ENCODE data around the gene APMAP. TPM values are rescaled to one million over a fixed set of nuclear protein-coding genes. Genes with fewer than 3 reads are reported as not detected.

The APMAP gene
- total and polyA plus RNA-seq, 5 experiments from 2014 or later: 46.0 to 234 (median 74.5) TPM

DNA sequence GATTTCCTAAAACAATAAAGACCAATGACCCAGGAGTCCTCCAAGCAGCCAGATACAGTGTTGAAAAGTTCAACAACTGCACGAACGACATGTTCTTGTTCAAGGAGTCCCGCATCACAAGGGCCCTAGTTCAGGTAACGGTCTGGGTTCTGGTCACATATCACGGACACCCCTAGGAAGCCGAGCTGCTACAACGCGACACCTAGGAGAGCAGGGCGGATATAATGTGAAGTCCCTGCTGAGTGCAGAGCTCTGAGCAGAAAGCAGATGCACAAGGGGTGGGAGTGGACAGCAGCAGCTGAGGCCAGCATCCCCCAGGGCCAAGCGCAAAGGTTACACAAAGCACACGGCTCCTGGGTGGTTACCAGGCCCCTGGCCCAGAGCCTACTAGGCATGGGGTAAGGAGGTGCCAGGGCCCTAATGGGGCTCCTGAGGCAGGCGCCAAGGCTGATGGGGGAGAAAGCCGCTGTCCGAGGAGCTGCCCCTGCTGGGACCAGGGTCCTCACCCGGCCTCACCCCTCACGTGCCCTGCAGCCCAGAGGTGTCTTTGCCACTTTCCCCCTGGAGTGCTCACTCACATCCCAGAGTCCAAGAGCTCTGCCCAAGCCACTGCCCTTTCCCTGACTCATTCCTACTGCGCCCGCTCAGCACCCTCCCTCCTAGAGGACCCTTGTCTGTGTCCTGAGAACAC lies 35.1 kb downstream of the APMAP start:
- Mint-ChIP-seq H3K36me3 (peaks cover 0 to 33% (median 2%) of the 10 kb centered on the region in 3 donors), H3K27me3 (no peaks in the 10 kb centered on the region), H3K4me1 (peaks cover 10 to 57% (median 20%) of the 10 kb centered on the region in 4 donors), H3K9me3 (no peaks in the 10 kb centered on the region), H3K4me3 (peak overlapping the region in 1 of 10 donors; percentile 22), H3K27ac (peak overlapping the region in 5 of 10 donors; percentile 27 to 96 (median 75))
- DNase-seq (no peak), ATAC-seq (no peak)
- POLR2A ChIA-PET: no interaction called here

DNA sequence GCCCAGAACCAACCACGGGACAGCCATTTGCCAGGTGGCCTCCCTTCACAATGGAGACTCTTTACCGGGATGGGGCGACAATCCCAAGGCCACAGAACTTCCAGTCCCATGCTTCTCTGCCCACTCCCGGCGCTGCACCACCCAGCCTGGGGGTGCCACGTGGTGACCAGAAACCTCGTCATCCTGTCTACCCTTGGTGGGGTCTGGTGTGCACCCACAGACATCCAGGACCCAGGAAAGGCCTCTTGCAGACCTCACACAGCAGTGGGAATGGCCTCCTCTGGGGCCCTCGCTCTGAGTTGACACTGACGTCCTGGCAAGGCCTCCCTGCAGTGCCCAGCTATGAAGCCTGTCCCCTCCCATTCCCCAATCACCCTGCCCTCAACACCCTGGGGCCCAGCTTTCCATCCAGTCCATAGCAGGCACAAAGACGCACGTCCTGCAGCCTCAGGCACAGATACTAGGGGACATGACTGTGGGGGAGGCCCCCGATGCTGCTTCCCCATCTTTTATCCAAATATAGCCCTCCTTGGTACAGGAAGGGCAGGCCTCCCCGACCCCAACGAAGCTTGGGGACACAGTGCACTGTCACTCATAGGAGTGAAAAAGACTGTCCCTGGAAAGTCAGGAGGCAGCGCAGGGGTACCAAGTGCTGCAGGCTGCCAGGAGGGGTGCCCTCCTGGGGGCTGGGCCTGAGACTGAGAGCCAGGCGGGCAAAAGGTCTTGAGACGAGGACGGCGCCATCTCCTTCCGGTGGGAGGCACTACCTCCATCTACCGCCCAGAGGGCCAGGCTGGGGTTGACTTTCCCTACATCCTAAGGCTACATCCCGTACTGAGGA lies 36.3 kb downstream of the APMAP start:
- peaks cover 7 to 57% (median 23%) of the 10 kb centered on the region in 4 donors for H3K4me1 Mint-ChIP-seq
- POLR2A ChIA-PET: interaction anchor here (0.8 kb wide), 1 partner anchor 109 kb away, joined by 3 read pairs; no protein-coding TSS in a partner anchor

DNA sequence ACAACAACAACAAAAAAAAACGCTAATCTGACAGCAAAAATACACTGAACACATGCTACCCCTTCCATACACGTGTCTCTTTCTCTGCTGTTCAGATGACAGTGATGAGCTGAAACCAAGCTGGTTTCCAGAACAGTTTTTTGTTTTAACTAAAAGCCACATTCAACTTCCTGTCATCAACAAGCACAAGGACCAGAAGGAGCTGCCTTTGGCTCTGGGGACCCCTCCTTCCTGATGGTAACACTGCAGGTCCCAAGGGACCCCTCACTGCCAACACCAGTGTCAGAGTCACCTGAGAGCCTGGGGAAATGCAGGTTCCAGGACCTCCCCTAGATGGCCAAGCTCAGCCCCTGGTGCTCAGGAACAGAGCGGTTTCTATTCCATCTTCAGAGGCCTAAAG lies 37.5 kb downstream of the APMAP start:
- peak; percentile 56 to 77 for ATAC-seq
- POLR2A ChIA-PET: interaction anchor here (0.6 to 0.8 kb wide), 2 partner anchors 110 to 353 kb away, joined by 3 read pairs; no protein-coding TSS in a partner anchor
- DNase-seq: peak in 5 of 10 donors; percentile 3 to 58 (median 42)
- Mint-ChIP-seq H3K36me3 (peaks cover 0 to 14% (median 0%) of the 10 kb centered on the region in 3 donors), H3K4me1 (peaks cover 7 to 50% (median 21%) of the 10 kb centered on the region in 4 donors), H3K4me3 (peak overlapping the region in 4 of 10 donors; percentile 24 to 64 (median 46)), H3K9me3 (no peaks in the 10 kb centered on the region), H3K27ac (peak overlapping the region; percentile 2 to 92 (median 72)), H3K27me3 (no peaks in the 10 kb centered on the region)

More for the DNA sequence above, 36.3 kb downstream of the APMAP start:
- H3K27ac Mint-ChIP-seq: peak overlapping the region in 7 of 10 donors; percentile 25 to 92 (median 78)
- peak overlapping the region in 1 of 10 donors; percentile 33 for H3K4me3 Mint-ChIP-seq
- no peaks in the 10 kb centered on the region for H3K9me3 Mint-ChIP-seq
- no peak for DNase-seq
- no peak for ATAC-seq
- no peaks in the 10 kb centered on the region for H3K27me3 Mint-ChIP-seq
- peaks cover 0 to 20% (median 0%) of the 10 kb centered on the region in 3 donors for H3K36me3 Mint-ChIP-seq

DNA sequence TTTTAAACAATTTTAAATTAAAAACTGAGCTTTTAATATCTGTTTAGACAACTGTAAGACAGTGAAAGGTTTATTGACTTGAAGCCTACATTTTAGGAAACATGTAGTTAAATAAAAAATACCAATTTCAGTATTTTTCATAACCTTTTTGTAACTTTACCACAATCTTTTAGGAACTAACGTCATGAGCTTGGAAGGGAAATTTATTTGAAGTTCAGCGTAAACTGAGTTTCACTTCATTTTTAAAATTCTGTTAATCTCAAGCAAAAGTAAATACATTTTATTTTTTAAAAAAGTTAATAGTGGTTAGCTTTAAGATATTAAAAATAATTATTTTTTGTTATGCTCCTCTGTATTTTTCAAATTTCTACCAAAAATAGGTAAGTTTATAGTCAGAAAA lies 38.0 kb downstream of the APMAP start:
- H3K36me3 Mint-ChIP-seq: peaks cover 0 to 14% (median 0%) of the 10 kb centered on the region in 3 donors
- H3K9me3 Mint-ChIP-seq: no peaks in the 10 kb centered on the region
- peak overlapping the region in 8 of 10 donors; percentile 2 to 94 (median 72) for H3K27ac Mint-ChIP-seq
- DNase-seq: no peak
- no peaks in the 10 kb centered on the region for H3K27me3 Mint-ChIP-seq
- peak overlapping the region in 4 of 10 donors; percentile 24 to 64 (median 46) for H3K4me3 Mint-ChIP-seq
- POLR2A ChIA-PET: interaction anchor here (0.6 kb wide), 1 partner anchor 353 kb away, joined by 3 read pairs; no protein-coding TSS in a partner anchor
- ATAC-seq: no peak
- H3K4me1 Mint-ChIP-seq: peaks cover 7 to 50% (median 25%) of the 10 kb centered on the region in 4 donors

DNA sequence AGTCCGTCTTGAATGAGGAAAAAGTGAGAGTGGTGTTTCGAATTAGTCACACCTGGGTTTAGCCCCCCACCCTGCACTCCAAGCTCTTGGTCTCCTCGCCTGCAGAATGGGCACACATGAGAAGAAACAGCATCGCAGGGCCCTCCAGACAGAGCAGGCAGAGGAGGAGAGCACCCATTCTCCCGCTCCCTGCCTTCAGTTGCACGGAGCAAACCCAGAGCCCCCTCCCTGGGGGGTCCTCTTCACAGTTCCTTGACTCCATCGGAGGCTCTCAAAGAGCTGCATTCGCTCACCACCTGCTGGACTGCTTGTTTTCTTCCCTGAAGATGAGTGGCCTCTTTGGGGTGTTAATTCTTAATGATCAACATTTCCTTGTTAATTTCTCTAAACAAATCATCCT lies 38.4 kb downstream of the APMAP start:
- H3K27ac Mint-ChIP-seq: peak overlapping the region in 7 of 10 donors; percentile 11 to 94 (median 53)
- H3K36me3 Mint-ChIP-seq: peaks cover 0 to 12% (median 0%) of the 10 kb centered on the region in 3 donors
- no peaks in the 10 kb centered on the region for H3K27me3 Mint-ChIP-seq
- H3K4me3 Mint-ChIP-seq: peak overlapping the region in 2 of 10 donors; percentile 64 to 83
- H3K9me3 Mint-ChIP-seq: no peaks in the 10 kb centered on the region
- ATAC-seq (no peak), DNase-seq (no peak)
- H3K4me1 Mint-ChIP-seq: peaks cover 10 to 54% (median 29%) of the 10 kb centered on the region in 4 donors
- POLR2A ChIA-PET: no interaction called here

DNA sequence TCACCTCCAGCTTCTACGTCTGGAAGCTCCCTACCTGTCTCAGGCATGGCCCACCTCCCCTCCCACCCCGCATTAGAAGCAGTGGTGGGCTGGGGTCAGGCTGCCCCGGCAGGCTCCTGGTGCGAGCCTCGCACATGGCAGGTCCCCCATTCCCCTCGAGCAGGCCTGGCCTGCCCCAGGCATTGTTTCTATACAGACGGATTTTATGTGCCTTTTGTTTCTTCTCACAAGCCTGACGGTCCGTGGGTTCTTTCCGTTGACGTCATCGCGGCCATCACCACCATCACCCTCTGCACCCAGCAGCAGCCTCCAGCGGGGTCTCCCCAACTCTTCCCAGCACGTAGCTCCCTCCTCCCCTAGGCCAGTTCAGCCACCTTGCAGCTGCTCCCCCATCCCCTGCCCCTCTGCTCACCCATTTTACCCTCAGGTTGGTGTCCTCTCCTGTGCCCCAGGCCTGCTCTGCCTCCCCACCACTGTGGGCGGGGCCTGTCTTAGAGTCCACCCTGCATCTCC lies 38.9 kb downstream of the APMAP start:
- H3K27ac Mint-ChIP-seq: peak overlapping the region in 6 of 10 donors; percentile 11 to 94 (median 79)
- peak overlapping the region in 3 of 10 donors; percentile 22 to 83 (median 64) for H3K4me3 Mint-ChIP-seq
- peaks cover 0 to 2% (median 0%) of the 10 kb centered on the region in 9 donors for H3K9me3 Mint-ChIP-seq
- H3K36me3 Mint-ChIP-seq: peaks cover 0 to 9% (median 0%) of the 10 kb centered on the region in 3 donors
- H3K27me3 Mint-ChIP-seq: no peaks in the 10 kb centered on the region
- ATAC-seq: no peak
- peaks cover 11 to 59% (median 34%) of the 10 kb centered on the region in 4 donors for H3K4me1 Mint-ChIP-seq
- DNase-seq: no peak
- POLR2A ChIA-PET: interaction anchor here (0.6 kb wide), 1 partner anchor 83 kb away, joined by 4 read pairs; no protein-coding TSS in a partner anchor

DNA sequence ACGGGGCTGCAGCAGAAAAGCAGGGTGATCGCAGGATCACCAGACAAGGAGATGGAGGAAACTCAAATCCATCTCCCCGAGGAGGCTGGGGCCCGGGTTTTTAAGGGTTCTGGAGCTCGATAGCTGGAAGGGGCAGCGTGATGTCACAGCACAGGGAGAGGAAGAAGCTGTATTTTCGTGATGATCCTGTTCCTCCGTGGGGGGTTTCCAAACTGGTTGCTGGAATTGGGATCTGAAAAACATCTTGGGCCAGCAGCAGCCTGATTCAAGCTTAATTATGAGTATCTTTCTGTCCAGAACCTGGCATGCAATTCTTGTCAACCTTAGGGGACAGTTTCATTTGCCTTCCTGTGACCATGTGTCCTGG lies 39.4 kb downstream of the APMAP start:
- H3K36me3 Mint-ChIP-seq: peaks cover 0 to 7% (median 0%) of the 10 kb centered on the region in 3 donors

DNA sequence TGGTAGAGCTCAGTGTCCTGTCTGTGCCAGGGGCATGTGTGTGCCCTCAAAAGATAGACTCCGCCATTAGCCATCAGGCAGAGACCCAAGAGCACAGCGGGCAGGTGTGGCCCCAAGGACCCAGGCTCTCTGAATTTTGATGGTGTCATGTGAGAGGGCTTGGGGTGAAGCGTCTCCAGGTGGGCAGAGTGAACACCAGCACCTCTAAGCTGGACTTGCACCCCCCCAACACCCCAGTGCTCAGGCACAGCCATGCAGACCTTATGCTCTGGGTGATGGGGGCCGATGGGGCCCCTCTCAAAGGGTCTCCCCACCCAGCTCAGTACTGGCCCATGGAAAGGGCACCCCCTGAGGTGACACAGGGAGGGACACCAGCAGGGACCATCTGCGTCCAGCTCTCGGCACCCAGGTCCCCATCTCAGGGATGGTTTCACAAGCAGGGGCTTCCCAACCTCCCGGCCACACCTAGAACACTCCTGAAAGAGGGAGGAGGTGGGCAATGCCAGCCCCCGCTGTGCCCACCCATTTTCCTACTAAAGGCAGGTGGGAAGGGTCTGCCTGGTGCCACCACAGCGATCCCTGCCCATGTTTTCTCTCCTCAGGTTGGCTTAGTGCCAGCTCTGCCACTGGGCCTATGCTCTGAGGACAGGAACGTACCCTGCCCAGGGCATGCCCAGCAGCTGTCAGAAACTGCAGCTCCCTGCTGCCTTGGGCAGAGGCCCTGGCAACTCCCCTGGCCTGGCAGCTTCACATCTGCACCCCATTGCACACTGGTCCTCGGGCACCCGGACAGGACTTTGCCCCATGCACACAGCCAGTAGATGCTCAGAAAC lies 40.0 kb downstream of the APMAP start:
- H3K9me3 Mint-ChIP-seq: peaks cover 0 to 4% (median 3%) of the 10 kb centered on the region in 9 donors
- POLR2A ChIA-PET: interaction anchor here (0.5 kb wide), 1 partner anchor 620 kb away, joined by 3 read pairs; no protein-coding TSS in a partner anchor

More for the DNA sequence above, 39.4 kb downstream of the APMAP start:
- Mint-ChIP-seq H3K27ac (peak overlapping the region in 9 of 10 donors; percentile 3 to 94 (median 41)), H3K4me3 (peak overlapping the region in 3 of 10 donors; percentile 31 to 90 (median 58)), H3K9me3 (peaks cover 0 to 3% (median 0%) of the 10 kb centered on the region in 9 donors), H3K27me3 (no peaks in the 10 kb centered on the region), H3K4me1 (peaks cover 15 to 64% (median 39%) of the 10 kb centered on the region in 4 donors)
- POLR2A ChIA-PET: interaction anchor here (0.6 kb wide), 1 partner anchor 83 kb away, joined by 4 read pairs; no protein-coding TSS in a partner anchor
- DNase-seq (no peak), ATAC-seq (no peak)

DNA sequence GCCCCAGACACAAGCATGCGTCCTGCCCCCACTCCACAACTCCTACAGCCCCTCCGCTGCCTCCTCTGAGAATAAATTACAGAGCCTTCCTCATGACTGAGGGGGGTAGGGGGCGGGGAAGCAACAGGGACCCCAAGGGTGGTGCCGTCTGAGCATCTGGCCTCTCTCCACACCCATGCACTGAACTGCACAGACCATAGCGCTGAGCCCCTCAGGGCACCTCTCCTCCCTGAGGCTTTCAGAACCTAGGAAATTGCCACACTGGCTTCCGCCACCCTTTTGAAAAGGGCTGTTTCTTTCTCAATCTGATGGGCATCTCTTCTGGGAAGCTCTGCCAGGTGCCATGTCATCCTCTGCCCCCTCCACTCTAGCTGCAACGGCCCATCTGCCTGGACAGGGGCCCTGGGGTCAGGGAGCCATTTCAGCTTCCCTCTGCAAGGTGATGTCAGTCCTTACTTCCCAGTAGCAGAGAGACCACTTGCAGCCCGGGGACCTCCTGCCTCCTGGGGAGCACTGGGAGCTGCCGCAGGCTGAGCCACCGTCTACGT lies 40.9 kb downstream of the APMAP start:
- no peak for ATAC-seq
- POLR2A ChIA-PET: no interaction called here
- H3K27me3 Mint-ChIP-seq: no peaks in the 10 kb centered on the region
- H3K36me3 Mint-ChIP-seq: peaks cover 2 to 6% (median 4%) of the 10 kb centered on the region in 3 donors
- peaks cover 0 to 13% (median 9%) of the 10 kb centered on the region in 9 donors for H3K9me3 Mint-ChIP-seq
- peaks cover 17 to 72% (median 49%) of the 10 kb centered on the region in 4 donors for H3K4me1 Mint-ChIP-seq
- peak overlapping the region in 4 of 10 donors; percentile 14 to 90 (median 80) for H3K4me3 Mint-ChIP-seq
- DNase-seq: no peak
- peak overlapping the region; percentile 60 to 94 (median 72) for H3K27ac Mint-ChIP-seq

More for the DNA sequence above, 40.0 kb downstream of the APMAP start:
- no peak for DNase-seq
- H3K27me3 Mint-ChIP-seq: no peaks in the 10 kb centered on the region
- H3K4me1 Mint-ChIP-seq: peaks cover 17 to 67% (median 45%) of the 10 kb centered on the region in 4 donors
- H3K27ac Mint-ChIP-seq: peak overlapping the region; percentile 21 to 94 (median 64)
- H3K36me3 Mint-ChIP-seq: peaks cover 0 to 2% (median 0%) of the 10 kb centered on the region in 3 donors
- no peak for ATAC-seq
- peak overlapping the region in 3 of 10 donors; percentile 31 to 90 (median 84) for H3K4me3 Mint-ChIP-seq

DNA sequence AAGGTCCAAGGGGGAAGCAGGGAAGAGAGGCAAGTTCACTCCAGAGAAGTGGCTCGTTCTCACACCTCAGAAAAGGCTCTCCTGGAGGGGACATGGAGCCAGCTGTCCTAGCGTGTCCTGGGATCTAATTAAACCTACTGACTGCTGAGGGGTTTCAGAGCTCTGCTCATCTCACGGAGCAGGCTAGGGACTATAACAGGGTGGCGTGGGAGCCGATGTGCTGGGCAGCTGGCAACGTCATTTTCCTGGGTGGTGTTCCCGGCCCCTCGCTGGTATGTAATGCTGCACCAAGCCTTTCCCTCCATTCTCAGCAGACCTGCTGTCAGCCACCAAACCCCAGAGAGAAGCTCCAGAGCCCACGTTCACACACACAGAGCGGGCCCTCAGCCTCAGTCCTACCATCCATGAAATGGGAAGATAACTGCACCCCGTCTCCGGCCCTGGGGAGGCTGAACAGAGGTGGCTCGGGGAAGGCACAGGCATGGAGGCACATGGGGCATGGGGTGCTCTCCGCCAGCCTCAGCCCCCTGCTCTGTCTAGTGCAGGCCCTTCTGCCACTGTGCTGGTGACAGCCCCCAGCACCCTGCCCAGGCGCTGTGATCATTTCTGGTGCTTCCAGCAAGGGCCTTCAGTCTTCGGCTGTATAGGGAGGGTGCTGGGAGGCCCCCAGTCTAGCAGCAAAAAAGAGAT lies 41.6 kb downstream of the APMAP start:
- peaks cover 15 to 67% (median 47%) of the 10 kb centered on the region in 4 donors for H3K4me1 Mint-ChIP-seq
- H3K4me3 Mint-ChIP-seq: peak overlapping the region in 7 of 10 donors; percentile 20 to 90 (median 71)
- H3K27me3 Mint-ChIP-seq: no peaks in the 10 kb centered on the region
- ATAC-seq (no peak), DNase-seq (no peak)
- peaks cover 0 to 20% (median 15%) of the 10 kb centered on the region in 9 donors for H3K9me3 Mint-ChIP-seq
- peak overlapping the region; percentile 20 to 94 (median 70) for H3K27ac Mint-ChIP-seq
- POLR2A ChIA-PET: no interaction called here
- H3K36me3 Mint-ChIP-seq: peaks cover 2 to 10% (median 8%) of the 10 kb centered on the region in 3 donors
